Transverse colon (tissue), 4 donors: Measurements from ENCODE around the gene TTC6. TPM values are rescaled to one million over a fixed set of nuclear protein-coding genes. Genes with fewer than 3 reads are reported as not detected.

ENCODE experiments used
- DNase-seq: peaks from one replicate; pipeline ENCODE4 v3.0.0-alpha.2; 2019
- H3K27ac ChIP-seq, 4 donors: fragments of 200-600 bp; sonication (generic); 2 replicates each; pipeline ENCODE4 v1.5.1; 2016 to 2018; ENCODE audit warnings: inconsistent platforms in 4 of 4
- H3K27me3 ChIP-seq: fragments of 200-600 bp; sonication (generic); 2 replicates; pipeline ENCODE4 v1.5.1; 2017; ENCODE audit warnings: inconsistent platforms
- H3K36me3 ChIP-seq, 4 donors: fragments of 200-600 bp; sonication (generic); 2 replicates each; pipeline ENCODE4 v1.5.1; 2017 to 2019; ENCODE audit warnings: inconsistent platforms in 4 of 4
- H3K4me1 ChIP-seq, 4 donors: fragments of 200-600 bp; sonication (generic); 2 replicates each; pipeline ENCODE4 v1.5.1; 2017 to 2020; ENCODE audit warnings: inconsistent platforms in 4 of 4
- H3K4me3 ChIP-seq, 4 donors: fragments of 200-600 bp; sonication (generic); 1 replicate in 1 of 4; 2 replicates in 3 of 4; pipeline versions ENCODE4 v1.5.1 to v1.6.1; 2017 to 2019; ENCODE audit warnings: inconsistent platforms in 4 of 4
- H3K9me3 ChIP-seq, 2 donors: fragments of 200-600 bp; sonication (generic); 2 replicates each; pipeline ENCODE4 v1.5.1; 2017 to 2019; ENCODE audit warnings: inconsistent platforms in 2 of 2
- CTCF ChIP-seq, 5 experiments: fragments of 200-600 bp in 3 of 5; fragments of 450-650 bp in 2 of 5; sonication (generic) in 3 of 5; IDR thresholded peaks; 1 replicate in 2 of 5; 2 replicates in 3 of 5; pipeline ENCODE4 v1.5.1; 2016 to 2017; ENCODE audit warnings: antibody characterized with exemption in 5 of 5, inconsistent platforms in 3 of 5, mild to moderate bottlenecking in 2 of 5, moderate library complexity in 1 of 5
- EP300 ChIP-seq: sonication (generic); formaldehyde crosslinking; IDR thresholded peaks from one replicate; pipeline ENCODE4 v1.6.1; 2017; ENCODE audit warnings: antibody characterized with exemption, low read depth
- POLR2A ChIP-seq: fragments of 450-650 bp; IDR thresholded peaks from one replicate; pipeline ENCODE4 v1.6.1; 2016; ENCODE audit warnings: antibody characterized with exemption, mild to moderate bottlenecking, moderate library complexity
- POLR2AphosphoS5 ChIP-seq, 3 donors: sonication (generic); formaldehyde crosslinking; IDR thresholded peaks; one replicate each; pipeline ENCODE4 v1.6.1; 2016; ENCODE audit warnings: antibody characterized with exemption in 3 of 3
- WGBS, 2 donors: methylation state at CpG; one replicate each; pipeline ENCODE4 v1.1.5; 2018; ENCODE audit warnings: low coverage in 1 of 2; 5-methylcytosine and 5-hydroxymethylcytosine counted together
- in situ Hi-C, 4 donors: fragments of 200-750 bp; cut with MboI; loops; one replicate each; pipeline versions ENCODE4 v1.15.0 to v1.15.1; 2017; ENCODE audit warnings: low sequenced_read_pairs in 3 of 4, low pct_ligation_motif_present in 1 of 4, low pct_unique_long_range_greater_than_20kb in 1 of 4
- intact Hi-C: fragments of 100-400 bp; cut with DNase I; formaldehyde crosslinking; loops from one replicate; pipeline ENCODE4 v1.15.1; 2023; ENCODE audit warnings: low total_unique reads
- total RNA-seq, 4 donors: library from RNA; depleted of rRNA; stranded (reverse); fragments of >200 nt; gene quantifications; one replicate each; pipeline ENCODE4 v1.1.0, GENCODE V29; 2016

Gene TTC6
- total RNA-seq, 4 donors from 2014 or later: 1.5 to 12.5 (median 4.9) TPM

- TF ChIP-seq EP300 (no peak), CTCF (IDR thresholded peaks at IDR 0.05) (no peak), POLR2AphosphoS5 (IDR thresholded peaks at IDR 0.05) (no peak), POLR2A (no peak)
- Histone ChIP-seq H3K36me3 (no peaks in the 10 kb centered on the region), H3K4me3 (no peak overlapping the region), H3K9me3 (peaks cover 0 to 7% of the 10 kb centered on the region in 2 donors), H3K27me3 (peaks cover 40% of the 10 kb centered on the region), H3K27ac (no peak overlapping the region), H3K4me1 (no peaks in the 10 kb centered on the region)
- 69 to 82% methylated on average over 2 to 3 of the region's 3 CpGs for WGBS, 2 donors
- DNase-seq: no peak
- in situ Hi-C loops (no loop called here), intact Hi-C loops (no loop called here)
These were observed 13.2 kb downstream of the TTC6 start for GRCh38 chr14:37608649-37609048.

GRCh38 chr14:37610945-37611523, 15.6 kb downstream of the TTC6 start:
- no peaks in the 10 kb centered on the region for H3K36me3 ChIP-seq
- no peak overlapping the region for H3K27ac ChIP-seq
- no peaks in the 10 kb centered on the region for H3K4me1 ChIP-seq
- peaks cover 31% of the 10 kb centered on the region for H3K27me3 ChIP-seq
- DNase-seq: no peak
- 64% methylated on average over 32 of the region's 52 CpGs; no CpG with 5 or more reads in 1 of the 2 donors for WGBS, 2 donors
- H3K9me3 ChIP-seq: peaks cover 21 to 31% of the 10 kb centered on the region in 2 donors
- in situ Hi-C loops: no loop called here
- TF ChIP-seq EP300: no peak
- H3K4me3 ChIP-seq: no peak overlapping the region
- intact Hi-C loops: no loop called here

GRCh38 chr14:37615582-37616289, 20.3 kb downstream of the TTC6 start:
- intact Hi-C loops (no loop called here), in situ Hi-C loops (no loop called here)
- Histone ChIP-seq H3K27ac (no peak overlapping the region), H3K36me3 (no peaks in the 10 kb centered on the region), H3K27me3 (peaks cover 19% of the 10 kb centered on the region), H3K9me3 (peaks cover 23 to 35% of the 10 kb centered on the region in 2 donors), H3K4me3 (no peak overlapping the region), H3K4me1 (no peaks in the 10 kb centered on the region)
- no peak for TF ChIP-seq EP300
- 92 to 94% methylated on average over 3 of the region's 3 CpGs for WGBS, 2 donors
- DNase-seq: no peak

- intact Hi-C loops (no loop called here), in situ Hi-C loops (no loop called here)
- Histone ChIP-seq H3K9me3 (peaks cover 23 to 35% of the 10 kb centered on the region in 2 donors), H3K4me1 (no peaks in the 10 kb centered on the region), H3K27ac (no peak overlapping the region), H3K4me3 (no peak overlapping the region), H3K36me3 (no peaks in the 10 kb centered on the region), H3K27me3 (peaks cover 19% of the 10 kb centered on the region)
- 92 to 100% methylated on average over 4 of the region's 4 CpGs for WGBS, 2 donors
- no peak for DNase-seq
- TF ChIP-seq POLR2AphosphoS5 (IDR thresholded peaks at IDR 0.05) (no peak), POLR2A (no peak), CTCF (IDR thresholded peaks at IDR 0.05) (no peak), EP300 (no peak)
These were observed 21.4 kb downstream of the TTC6 start for GRCh38 chr14:37616853-37617252.

GRCh38 chr14:37617864-37618365, 22.5 kb downstream of the TTC6 start:
- Histone ChIP-seq H3K27me3 (peaks cover 26% of the 10 kb centered on the region), H3K4me3 (no peak overlapping the region), H3K36me3 (no peaks in the 10 kb centered on the region), H3K9me3 (peaks cover 23 to 32% of the 10 kb centered on the region in 2 donors), H3K4me1 (no peaks in the 10 kb centered on the region), H3K27ac (no peak overlapping the region)
- in situ Hi-C loops (no loop called here), intact Hi-C loops (no loop called here)
- TF ChIP-seq POLR2A: no peak
- no peak for TF ChIP-seq EP300
- no peak for TF ChIP-seq CTCF (IDR thresholded peaks at IDR 0.05)
- no peak for TF ChIP-seq POLR2AphosphoS5 (IDR thresholded peaks at IDR 0.05)
- WGBS, 2 donors: 86 to 94% methylated on average over 1 of the region's 1 CpG
- DNase-seq: no peak
